Cardiac fibroblast (primary cell): ENCODE data around the gene CHDH.

Experiments
- DNase-seq, 2 donors: peaks; one replicate each; pipeline versions ENCODE4 v3.0.0 to v3.0.0-alpha.2; 2010; ENCODE audit warnings: low read depth in 2 of 2
- H3K4me3 ChIP-seq, 2 donors: replicated peaks in 1 of 2; 1 replicate in 1 of 2; 2 replicates in 1 of 2; pipeline ENCODE4 v1.5.1; 2011; ENCODE audit warnings: low read depth in 2 of 2, low read length in 2 of 2, mild to moderate bottlenecking in 2 of 2, moderate library complexity in 1 of 2
- TF ChIP-seq, protein P1 (sequence below): IDR thresholded peaks from one replicate; pipeline ENCODE4 v1.5.1; 2011; ENCODE audit warnings: low read depth, mild to moderate bottlenecking, low read length, inconsistent platforms

Gene CHDH

DNA sequence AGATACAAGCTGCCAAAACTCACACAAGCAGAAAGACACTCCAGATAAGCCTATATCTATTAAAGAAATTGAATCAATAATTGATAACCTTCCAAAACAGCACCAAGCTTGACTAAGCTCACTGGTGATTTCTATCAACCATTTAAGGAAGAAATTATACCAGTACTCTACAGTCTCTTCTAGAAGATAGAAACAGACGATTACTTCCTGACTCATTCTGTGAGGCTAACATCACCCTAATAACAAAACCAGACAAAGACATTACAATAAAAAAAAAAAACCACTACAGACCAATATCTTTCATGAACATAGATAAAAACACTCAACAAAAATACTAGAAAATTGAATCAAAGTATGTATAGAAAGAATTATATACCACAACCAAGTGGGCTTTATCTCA, 20.2 kb downstream of the CHDH start:
- TF ChIP-seq, protein P1, sequence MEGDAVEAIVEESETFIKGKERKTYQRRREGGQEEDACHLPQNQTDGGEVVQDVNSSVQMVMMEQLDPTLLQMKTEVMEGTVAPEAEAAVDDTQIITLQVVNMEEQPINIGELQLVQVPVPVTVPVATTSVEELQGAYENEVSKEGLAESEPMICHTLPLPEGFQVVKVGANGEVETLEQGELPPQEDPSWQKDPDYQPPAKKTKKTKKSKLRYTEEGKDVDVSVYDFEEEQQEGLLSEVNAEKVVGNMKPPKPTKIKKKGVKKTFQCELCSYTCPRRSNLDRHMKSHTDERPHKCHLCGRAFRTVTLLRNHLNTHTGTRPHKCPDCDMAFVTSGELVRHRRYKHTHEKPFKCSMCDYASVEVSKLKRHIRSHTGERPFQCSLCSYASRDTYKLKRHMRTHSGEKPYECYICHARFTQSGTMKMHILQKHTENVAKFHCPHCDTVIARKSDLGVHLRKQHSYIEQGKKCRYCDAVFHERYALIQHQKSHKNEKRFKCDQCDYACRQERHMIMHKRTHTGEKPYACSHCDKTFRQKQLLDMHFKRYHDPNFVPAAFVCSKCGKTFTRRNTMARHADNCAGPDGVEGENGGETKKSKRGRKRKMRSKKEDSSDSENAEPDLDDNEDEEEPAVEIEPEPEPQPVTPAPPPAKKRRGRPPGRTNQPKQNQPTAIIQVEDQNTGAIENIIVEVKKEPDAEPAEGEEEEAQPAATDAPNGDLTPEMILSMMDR: no peak
- H3K4me3 ChIP-seq: no peak overlapping the region
- no peak for DNase-seq

DNA sequence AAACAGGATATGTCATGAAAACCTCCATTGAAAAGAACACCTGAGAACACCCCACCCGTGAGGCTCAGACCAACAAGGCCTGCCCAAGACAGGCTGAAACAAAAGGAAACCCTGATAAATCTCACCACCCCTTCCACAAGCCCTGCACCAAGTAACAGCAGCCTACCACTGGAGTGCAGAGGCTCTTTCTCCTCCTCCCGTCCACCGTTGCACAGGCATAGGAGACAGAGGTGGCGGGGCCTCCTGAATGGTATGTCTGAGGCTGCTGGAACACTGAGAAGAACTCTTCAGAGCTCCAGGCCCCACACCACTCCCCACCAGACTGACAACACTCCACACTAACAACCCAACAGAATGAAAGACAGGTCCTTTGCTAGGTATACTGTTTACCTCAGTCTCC, 21.4 kb downstream of the CHDH start:
- no peak for DNase-seq
- H3K4me3 ChIP-seq: no peak overlapping the region
- TF ChIP-seq, protein P1: no peak

DNA sequence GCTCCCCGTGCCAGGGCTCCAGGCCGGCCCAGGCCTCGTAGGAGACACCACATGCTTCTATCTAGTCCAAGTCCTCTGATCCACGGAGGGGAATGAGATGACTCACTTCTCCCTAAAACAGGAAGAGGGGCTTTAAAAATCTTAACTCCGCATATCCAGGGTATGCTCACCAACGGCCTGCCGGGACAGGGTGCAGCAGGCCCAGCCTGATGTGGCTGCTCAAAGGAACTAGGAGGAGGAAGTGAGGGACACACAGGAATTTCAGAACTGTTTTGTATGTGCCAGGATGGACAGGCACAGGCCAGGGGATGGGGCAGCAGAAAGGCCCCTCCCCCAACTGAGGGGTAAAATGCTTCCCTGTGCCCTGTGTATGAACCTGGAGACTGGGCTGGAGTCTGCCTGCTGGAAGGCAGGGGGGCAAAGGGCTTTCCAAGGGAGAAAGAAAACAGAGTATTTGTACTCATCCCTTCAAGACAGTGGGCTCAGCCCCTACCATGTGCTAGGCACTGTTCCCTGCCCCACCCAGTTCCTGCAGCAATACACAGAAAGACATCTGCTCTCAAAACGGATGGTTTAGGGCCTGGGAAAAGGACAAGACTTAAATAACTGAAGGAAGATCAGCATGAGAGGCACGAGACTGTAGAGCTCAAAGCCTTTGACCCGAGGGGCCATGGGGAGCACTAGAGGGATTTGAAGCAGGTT, 22.1 kb downstream of the CHDH start:
- DNase-seq: no peak
- no peak overlapping the region for H3K4me3 ChIP-seq
- TF ChIP-seq, protein P1: no peak

DNA sequence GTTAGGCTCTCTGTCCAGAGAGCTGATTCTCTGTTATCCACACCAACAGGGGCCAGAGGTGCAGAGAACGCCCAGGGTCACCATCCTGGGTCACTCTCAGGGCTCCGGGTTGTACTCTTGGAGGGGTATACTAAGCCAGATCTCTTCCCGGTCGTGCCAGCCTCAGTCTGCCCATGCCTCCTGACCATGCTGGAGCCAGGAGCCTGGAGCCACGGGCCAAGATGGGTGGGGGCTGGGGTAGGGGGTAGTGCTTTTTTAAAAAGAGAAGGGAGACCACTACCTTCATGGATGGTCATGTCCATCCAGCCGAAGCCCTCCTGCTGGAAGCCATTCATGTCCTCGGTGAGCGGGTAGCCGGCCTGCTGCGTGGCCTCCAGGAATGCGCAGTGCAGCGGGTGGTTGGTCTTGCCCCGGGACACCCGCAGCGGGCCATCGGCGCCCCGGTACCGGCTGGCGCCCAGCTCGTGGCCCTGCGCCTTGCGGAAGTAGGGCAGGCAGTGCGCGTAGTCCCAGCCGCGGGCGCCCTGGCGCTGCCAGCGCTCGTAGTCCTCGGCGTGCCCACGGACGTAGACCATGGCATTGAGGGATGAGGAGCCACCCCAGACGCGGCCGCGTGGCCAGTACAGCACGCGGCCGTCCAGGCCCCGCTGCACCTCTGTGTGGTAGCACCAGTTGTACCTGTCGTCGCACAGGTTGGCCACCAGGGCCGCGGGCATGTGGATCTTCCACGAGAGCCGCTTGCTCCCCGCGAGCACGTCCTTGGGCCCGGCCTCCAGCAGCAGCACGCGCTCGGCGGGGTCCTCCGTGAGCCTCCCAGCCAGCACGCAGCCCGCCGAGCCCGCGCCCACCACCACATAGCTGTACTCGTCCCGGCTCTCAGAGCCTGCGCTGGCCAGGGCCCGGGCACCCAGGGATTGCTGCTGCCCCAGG, 22.9 kb downstream of the CHDH start:
- H3K4me3 ChIP-seq: no peak overlapping the region
- TF ChIP-seq, protein P1: no peak

DNA sequence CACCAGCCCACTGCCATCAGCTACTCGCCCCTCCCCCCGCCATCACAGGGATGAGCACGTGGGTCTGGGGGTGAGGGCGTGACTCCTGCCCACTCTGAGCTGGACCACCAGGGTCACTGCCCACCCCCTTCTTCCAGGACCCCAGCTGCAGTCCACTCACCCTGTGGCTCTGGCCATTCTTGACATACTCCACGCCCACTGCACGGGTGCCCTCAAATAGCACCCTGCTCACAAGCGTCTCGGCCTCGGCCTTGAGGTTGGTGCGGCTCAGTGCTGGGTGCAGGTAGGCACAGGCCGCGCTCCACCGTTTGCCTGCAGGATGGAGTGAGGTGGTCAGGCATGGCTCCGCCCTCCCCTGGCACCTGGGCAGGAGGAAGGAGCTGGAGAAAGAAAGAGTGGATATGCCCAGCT, 23.9 kb downstream of the CHDH start:
- TF ChIP-seq, protein P1: no peak
- no peak for DNase-seq
- no peak overlapping the region for H3K4me3 ChIP-seq

More for the DNA sequence above, 22.9 kb downstream of the CHDH start:
- DNase-seq: no peak

DNA sequence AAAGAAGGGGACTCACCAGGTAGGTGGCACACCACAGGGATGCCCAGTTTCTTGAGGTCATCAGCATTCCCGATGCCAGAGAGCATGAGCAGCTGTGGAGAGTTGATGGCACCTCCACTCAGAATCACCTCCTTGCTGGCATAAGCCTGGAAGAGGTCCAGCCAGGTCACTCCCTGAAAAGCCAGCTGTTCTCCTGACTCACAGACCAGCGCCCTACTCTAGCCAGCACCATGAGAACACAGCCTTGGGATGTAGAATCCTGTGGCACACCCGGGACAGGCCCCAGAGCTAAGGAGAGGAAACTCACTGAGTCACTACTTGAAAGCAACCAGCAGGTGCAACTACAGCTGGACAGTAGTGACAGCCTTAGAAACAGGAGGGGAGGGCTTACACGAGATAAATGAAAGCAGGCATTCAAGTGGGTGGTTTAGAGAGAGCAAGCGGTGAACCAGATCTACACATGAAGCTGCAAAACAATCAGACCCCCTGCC, 24.5 kb downstream of the CHDH start:
- TF ChIP-seq, protein P1: no peak
- DNase-seq: peak in 1 of 2 donors; percentile 3
- no peak overlapping the region for H3K4me3 ChIP-seq
